ENCODE results near the gene SLC33A1.
"Not testable (repeated sequence)": the region's sequence is repeated elsewhere in the genome, so short reads cannot be mapped to it uniquely, and the experiment has no call there.

Gene SLC33A1

DNA sequence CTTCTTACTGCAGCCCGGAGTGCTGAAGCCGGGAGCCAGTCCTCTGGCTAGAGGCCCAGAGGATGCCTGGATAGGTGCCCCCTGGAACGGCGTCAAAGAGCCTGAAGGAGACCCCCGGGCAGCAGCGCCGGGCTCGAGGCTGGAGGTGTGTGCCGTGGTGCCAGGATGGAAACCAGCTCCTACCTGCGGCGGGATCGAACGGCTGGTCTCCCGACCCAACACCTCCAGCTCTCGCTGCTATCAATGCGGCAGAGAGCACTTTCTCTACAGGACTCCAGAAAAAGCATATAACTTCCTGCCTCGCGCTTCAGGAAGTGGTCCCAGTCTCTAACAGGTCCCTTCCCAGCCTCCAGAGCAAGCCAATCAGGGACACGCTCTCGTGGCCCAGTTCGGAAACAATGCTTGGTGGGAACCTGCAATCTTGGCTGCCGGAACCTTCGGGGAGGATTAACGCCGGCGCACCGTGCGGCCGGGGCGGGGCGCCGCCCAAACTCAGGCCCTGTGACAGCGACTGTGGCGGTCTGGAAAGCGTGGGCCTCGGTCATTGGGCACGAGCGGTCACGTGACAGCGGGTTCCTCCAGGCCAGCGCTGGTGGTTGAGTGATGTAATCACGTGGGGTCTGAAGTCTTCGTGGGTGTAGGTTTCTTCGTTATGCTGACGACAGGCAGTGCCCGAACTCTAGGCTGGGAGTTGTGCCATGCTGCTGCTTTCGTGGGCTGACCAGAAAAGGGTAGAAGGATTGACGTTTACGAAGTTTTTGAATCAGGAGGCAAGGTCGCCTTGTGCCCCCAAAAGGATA is at the start of gene SLC33A1:
Gene SLC33A1 (minus strand): TSS at position 287 of the 800 bp plus-strand sequence. CDS start 430 bp downstream, outside the sequence.
- peak; percentile 97 to 98 for DNase-seq (ENCODE audit: extremely low read depth in 1 of 2, low read depth in 1 of 2)

GRCh38 chr3:155895379-155895900 is 41.2 kb upstream of the SLC33A1 start:
- DNase-seq (ENCODE audit: extremely low read depth in 1 of 2, low read depth in 1 of 2): no peak

DNA sequence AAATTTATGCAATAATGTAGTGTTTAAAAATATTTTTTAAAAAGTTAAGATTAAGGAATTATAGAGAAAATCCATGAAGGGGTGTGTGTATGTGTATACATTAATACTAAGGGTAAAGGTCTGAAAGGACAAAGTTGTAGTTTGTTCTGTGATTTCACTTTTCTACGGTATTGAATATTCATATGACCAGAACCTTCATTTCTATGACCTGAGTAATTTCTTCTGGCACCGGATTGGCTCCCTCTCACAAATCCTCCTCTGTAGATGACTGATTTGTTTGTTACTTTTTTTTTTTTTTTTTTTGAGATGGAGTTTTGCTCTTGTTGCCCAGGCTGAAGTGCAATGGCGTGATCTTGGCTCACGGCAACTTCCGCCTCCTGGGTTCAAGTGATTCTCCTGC is 37.1 kb upstream of the SLC33A1 start:
- DNase-seq (ENCODE audit: extremely low read depth in 1 of 2, low read depth in 1 of 2): no peak

DNA sequence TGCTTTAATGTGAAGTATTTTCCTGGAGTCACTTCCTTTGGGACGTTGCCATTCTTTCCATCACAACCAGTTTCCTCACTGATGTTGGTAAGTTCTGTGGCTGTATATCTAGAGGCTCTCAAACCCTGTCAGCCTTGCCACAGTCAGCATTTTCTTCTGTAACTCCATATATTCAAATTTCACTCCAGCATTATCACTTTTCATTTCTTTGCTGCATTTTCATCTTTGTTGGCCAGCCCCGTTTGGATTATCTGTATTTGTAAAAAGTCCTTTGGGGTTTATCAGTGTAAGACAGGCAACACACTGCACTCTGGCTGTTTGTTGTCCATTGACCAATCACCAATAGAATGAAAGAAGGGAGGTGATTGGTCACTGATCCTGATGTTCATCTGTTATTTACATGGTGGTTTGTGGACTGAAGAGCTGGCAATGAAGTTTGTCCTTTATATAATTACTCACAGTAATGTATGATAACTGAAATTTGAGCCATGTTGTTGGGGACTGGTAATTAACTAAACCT is 36.5 kb upstream of the SLC33A1 start:
- DNase-seq (ENCODE audit: extremely low read depth in 1 of 2, low read depth in 1 of 2): no peak

DNA sequence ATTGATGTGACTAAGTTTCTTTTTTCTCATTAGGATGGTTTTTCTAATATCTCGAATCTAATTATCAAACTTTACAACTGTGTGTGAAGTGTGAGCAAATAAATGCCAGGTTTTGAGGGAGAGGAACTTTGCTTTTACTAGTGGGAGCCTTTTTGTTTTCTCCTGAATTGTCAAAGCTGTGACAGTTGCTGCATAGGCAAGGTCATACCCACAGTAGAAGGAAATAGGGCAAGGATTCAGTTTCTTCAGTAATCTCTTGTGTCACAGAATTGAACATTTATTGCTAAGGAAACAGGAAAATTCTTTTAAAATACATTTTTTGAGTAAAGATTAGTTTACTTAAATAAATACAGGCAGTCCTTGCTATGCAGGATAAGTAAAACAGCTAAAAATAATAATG is 35.7 kb upstream of the SLC33A1 start:
- no peak for DNase-seq (ENCODE audit: extremely low read depth in 1 of 2, low read depth in 1 of 2)

- DNase-seq (ENCODE audit: extremely low read depth in 1 of 2, low read depth in 1 of 2): no peak
Measured at GRCh38 chr3:155889212-155889611, 35.0 kb upstream of the SLC33A1 start.

DNA sequence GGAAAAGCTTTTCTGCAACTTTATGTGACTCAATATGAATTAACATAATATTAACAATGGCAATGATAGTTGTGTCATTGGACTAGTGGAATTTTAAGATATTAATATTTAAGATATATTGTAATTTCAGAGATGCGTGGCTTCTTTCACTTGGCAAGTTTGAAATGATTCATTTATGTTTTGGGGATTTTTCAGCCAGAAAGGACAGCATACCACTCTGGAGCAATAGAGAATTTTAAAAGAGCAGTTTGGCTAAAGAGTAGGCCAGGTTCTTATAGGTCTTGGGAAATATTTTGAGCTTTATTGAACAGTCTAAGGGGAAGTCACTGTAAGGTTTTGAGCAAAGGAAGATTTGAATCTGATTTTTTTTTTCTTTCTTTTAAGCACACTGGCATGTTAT is 32.7 kb upstream of the SLC33A1 start:
- DNase-seq (ENCODE audit: extremely low read depth in 1 of 2, low read depth in 1 of 2): no peak

DNA sequence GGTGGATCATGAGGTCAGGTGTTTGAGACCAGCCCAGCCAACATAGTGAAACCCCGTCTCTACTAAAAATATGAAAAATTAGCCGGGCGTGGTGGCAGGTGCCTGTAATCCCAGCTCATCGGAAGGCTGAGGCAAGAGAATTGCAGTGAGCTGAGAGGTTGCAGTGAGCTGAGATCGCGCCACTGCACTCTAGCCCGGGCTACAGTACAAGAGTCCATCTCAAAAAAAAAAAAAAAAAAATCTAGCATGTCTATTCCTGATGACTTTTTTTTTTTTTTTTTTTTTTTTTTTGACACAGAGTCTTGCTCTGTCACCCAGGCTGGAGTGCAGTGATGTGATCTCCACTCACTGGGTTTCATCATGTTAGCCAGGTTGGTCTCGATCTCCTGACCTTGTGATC is 32.1 kb upstream of the SLC33A1 start:
- not testable (repeated sequence) for DNase-seq (ENCODE audit: extremely low read depth in 1 of 2, low read depth in 1 of 2)

DNA sequence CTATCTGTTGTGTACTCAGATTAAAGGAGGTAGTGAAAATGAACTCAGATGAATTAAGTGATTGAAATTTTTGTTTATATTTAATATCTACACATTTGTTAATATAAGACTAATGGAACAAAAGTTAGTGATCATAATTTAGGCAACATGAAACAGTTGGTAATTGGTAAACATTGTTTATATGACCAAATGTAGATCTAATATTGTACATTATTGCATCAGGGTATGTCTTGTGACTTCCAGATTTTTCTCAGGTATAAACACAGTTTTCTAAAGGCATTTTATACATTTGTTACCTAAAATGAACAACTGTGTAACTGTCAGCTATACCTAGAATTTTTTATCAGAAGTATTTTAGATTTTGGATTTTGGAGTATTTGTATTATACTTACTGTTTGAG is 31.1 kb upstream of the SLC33A1 start:
- no peak for DNase-seq (ENCODE audit: extremely low read depth in 1 of 2, low read depth in 1 of 2)

DNA sequence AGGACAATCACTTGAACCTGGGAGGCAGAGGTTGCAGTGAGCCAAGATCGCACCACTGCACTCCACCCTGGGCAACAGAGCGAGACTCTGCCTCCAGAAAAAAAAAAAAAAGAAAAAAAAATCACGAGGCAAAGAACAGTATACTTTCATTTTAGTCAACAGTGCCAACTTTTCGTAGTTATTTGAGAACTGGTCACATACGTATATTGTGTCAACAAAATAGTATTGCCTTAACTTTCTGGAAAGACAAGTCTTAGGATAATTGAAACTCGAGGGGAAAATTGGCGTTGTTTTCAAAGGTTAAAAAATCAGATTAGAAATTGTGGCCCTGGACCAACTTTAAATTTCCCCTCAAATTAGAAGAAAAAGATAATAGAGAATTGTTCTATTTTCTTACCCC is 30.1 kb upstream of the SLC33A1 start:
- DNase-seq (ENCODE audit: extremely low read depth in 1 of 2, low read depth in 1 of 2): no peak

- no peak for DNase-seq (ENCODE audit: extremely low read depth in 1 of 2, low read depth in 1 of 2)
Measured at GRCh38 chr3:155880286-155880685, 26.1 kb upstream of the SLC33A1 start.

GRCh38 chr3:155876503-155876902 is 22.3 kb upstream of the SLC33A1 start:
- no peak for DNase-seq (ENCODE audit: extremely low read depth in 1 of 2, low read depth in 1 of 2)

GRCh38 chr3:155876037-155876436 is 21.8 kb upstream of the SLC33A1 start:
- no peak for DNase-seq (ENCODE audit: extremely low read depth in 1 of 2, low read depth in 1 of 2)

GRCh38 chr3:155872904-155873646 is 18.8 kb upstream of the SLC33A1 start:
- no peak for DNase-seq (ENCODE audit: extremely low read depth in 1 of 2, low read depth in 1 of 2)

- no peak for DNase-seq (ENCODE audit: extremely low read depth in 1 of 2, low read depth in 1 of 2)
Measured at GRCh38 chr3:155871746-155872158, 17.5 kb upstream of the SLC33A1 start.

DNA sequence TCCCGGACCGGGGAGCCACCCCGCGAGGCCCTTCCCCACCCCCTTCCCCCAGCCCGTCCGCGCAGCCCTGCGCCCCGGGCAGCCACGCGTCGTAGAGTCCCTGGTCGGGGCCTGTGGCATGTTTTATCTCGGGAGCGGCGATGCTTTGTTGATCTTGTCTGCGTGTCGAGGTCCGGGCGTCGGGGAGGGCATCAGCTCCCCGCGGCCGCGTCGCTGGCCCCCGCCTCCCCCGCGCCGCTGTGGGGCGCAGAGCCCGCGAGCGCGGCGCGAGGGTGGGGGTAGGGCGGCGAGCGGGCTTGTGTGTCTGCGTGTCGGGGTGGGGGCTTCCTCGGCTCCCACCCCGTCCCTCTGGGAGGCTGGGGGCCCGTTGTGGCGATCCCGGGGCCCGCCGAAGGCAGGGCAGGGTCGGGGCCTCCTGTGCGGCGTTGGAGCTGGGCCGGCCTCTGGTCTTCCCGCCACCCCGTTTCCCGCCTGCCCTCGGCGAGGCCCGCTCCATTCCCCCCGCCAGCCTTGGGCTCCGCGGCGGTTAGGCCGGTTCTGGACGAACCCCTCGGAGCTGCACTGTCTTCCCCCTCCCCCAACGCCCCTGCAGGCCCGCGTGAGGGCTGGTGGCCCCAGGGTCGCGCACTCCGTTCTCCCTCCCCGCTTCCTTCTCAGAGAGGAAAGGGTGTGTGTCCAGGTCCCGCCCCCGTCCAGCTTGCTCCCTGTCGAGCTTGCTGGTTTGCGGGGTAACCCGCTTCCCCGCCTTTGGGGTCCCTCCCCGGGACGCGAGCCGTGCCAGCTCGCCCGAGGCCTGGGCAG is 16.9 kb upstream of the SLC33A1 start:
- peak in 1 of 2 donors; percentile 18 for DNase-seq (ENCODE audit: extremely low read depth in 1 of 2, low read depth in 1 of 2)

DNA sequence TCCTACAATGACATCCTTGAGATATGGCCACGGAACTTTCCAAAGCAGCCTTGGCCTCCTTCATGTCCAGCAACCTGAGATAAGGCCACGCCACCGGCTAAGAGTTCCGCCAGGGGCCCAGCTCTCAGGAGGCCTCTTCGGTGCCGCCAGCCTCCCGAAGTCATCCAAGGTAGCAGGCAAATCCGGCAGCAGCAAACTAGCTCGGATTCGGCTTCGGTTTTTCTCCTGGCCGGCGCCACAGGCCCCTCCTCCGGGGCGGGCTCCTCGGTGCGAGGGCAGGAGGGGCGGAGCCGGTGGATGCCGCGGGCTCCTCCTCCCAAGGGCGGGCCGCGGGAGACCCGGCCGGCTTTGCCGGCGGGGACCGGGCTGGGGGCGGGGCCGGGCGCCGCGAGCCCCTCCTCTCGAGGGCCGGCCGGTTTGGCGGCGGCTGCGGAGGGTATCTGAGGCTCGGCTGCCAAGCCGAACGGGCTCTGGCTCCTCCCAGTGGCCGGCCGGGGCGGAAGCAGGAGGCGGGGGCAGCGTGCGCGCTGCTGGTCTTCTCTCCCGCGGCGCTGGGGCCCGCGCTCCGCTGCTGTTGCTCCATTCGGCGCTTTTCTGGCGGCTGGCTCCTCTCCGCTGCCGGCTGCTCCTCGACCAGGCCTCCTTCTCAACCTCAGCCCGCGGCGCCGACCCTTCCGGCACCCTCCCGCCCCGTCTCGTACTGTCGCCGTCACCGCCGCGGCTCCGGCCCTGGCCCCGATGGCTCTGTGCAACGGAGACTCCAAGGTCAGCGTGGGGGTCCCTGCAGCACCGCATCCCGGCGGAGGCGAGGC is 16.1 kb upstream of the SLC33A1 start, which contains the start of gene GMPS:
Gene GMPS (plus strand): TSS at position 518 of the 812 bp plus-strand sequence. CDS start 221 bp downstream, at position 739.
- peak; percentile 81 to 92 for DNase-seq (ENCODE audit: extremely low read depth in 1 of 2, low read depth in 1 of 2)

DNA sequence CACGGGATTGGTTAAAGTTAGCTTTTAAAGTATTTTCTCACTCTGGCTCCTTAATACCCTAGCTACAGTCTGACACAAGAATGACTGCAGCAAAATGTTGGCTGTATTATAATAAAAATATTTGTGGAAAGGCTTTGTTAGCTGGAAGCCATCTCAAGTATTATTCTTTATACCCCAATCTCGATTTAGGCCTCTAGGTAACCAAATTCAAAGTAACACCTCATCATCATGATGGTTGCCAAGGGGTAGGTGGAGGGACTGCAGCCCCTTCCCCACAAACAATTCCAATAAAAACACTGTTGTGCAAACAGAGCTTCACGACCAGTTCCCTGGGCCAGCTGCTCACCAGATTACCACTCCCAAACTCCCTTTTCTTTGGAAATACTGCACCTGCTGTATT is 15.5 kb upstream of the SLC33A1 start:
- DNase-seq (ENCODE audit: extremely low read depth in 1 of 2, low read depth in 1 of 2): no peak

DNA sequence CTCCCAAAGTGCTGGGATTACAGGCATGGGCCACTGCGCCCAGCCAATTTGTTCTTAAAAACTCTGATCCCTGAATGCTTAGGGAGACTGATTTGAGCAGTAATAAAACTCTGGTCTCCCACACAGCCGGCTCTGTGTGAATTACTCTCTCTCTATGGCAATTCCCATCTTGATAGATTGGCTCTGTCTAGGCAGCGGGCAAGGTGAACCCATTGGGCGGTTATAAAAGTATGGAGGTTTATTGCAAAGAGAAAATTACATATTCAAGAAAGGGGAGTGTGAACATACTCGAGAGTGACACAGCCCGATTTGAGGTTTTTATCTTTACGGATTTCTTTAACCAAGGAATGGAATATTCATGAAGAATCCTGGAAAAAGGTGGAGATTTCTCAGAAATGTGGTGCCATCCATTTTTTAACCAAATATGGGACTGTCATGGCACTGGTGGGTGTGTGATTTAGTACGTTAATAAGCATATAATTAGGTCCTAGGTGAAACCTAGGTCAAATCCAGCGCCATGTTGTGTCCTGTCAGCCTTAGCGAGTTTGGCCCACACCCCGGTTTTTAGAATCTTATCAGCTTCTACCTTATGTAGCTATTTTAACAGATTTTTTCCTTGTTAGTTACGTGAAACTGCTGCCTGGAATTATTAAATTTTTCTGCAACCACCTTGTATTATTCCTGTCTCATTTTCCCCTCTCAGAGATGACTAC is 9.0 kb upstream of the SLC33A1 start:
- DNase-seq (ENCODE audit: extremely low read depth in 1 of 2, low read depth in 1 of 2): no peak
